Stimulated activated CD4-positive, alpha-beta T cell treated with anti-CD3 and anti-CD28 coated beads, Interleukin-2, amount 100 ng/mL, for 48 hours (primary cell): ENCODE data around the gene GRIK5.
"Not testable (repeated sequence)": the region's sequence is repeated elsewhere in the genome, so short reads cannot be mapped to it uniquely, and the experiment has no call there.

Experiments
- DNase-seq, 2 donors: peaks; one replicate each; pipeline ENCODE4 v3.0.0-alpha.2; 2020

Gene GRIK5, protein sequence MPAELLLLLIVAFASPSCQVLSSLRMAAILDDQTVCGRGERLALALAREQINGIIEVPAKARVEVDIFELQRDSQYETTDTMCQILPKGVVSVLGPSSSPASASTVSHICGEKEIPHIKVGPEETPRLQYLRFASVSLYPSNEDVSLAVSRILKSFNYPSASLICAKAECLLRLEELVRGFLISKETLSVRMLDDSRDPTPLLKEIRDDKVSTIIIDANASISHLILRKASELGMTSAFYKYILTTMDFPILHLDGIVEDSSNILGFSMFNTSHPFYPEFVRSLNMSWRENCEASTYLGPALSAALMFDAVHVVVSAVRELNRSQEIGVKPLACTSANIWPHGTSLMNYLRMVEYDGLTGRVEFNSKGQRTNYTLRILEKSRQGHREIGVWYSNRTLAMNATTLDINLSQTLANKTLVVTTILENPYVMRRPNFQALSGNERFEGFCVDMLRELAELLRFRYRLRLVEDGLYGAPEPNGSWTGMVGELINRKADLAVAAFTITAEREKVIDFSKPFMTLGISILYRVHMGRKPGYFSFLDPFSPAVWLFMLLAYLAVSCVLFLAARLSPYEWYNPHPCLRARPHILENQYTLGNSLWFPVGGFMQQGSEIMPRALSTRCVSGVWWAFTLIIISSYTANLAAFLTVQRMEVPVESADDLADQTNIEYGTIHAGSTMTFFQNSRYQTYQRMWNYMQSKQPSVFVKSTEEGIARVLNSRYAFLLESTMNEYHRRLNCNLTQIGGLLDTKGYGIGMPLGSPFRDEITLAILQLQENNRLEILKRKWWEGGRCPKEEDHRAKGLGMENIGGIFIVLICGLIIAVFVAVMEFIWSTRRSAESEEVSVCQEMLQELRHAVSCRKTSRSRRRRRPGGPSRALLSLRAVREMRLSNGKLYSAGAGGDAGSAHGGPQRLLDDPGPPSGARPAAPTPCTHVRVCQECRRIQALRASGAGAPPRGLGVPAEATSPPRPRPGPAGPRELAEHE

DNA sequence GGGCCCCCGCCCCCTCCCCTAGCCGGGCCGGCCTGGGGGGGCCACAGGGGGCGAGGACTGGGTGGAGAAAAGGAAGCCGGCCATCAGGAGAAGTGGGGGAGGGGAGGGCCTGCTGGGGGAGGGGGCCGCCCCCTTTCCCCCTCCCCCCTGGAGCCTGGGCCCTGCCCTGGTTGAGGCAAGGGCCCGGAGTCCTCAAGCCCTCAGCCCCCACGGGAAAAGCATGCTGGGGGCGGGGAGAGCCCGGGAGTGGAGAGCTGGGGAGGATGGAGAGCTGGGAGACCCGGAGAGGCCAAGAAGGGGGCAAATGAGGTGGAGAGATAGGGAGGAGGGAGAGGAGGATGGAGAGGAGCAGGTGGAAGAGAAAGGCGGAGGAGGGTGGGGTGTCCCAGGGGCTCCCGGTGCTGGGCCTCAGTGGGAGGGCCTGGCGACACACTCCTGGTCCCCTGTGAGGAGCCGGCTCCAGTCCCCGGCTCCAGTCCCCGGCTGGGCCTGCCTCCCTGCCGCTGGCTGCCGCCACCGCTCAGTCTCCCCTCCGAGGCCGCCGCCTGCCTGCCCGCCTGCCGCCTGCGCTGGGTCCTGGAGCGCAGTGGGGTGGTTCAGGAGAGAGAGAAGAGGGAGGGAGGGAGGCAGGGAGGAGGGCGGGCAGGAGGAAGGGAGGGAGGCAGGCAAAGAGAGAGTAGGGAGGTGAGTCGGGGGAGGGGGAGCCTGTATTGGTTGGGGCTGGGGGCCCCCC is at the start of gene GRIK5:
Gene GRIK5 (minus strand): TSS at position 588 of the 733 bp plus-strand sequence. CDS start 4,436 bp downstream, outside the sequence.
- no peak for DNase-seq

DNA sequence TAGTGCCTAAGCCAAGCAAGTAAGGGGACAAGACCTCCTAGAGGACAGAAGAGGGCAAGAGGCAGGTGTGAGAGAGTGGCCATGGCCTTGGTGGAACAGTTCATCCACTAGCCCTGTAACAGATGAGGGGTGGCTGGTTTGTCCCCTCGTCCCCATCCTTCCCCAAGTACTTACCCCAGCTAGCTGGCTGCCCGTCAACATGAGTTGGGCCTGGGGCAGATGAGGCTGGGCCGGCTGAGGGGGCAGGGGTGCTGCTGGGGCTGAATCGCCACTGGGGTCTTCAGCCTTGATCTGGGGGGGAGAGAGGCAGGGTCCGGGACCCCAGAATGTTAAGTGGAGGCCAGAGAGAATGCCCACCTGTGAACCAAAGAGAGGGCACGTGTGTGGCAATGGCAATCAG is 47.1 kb upstream of the GRIK5 start:
- DNase-seq, result no peak

DNA sequence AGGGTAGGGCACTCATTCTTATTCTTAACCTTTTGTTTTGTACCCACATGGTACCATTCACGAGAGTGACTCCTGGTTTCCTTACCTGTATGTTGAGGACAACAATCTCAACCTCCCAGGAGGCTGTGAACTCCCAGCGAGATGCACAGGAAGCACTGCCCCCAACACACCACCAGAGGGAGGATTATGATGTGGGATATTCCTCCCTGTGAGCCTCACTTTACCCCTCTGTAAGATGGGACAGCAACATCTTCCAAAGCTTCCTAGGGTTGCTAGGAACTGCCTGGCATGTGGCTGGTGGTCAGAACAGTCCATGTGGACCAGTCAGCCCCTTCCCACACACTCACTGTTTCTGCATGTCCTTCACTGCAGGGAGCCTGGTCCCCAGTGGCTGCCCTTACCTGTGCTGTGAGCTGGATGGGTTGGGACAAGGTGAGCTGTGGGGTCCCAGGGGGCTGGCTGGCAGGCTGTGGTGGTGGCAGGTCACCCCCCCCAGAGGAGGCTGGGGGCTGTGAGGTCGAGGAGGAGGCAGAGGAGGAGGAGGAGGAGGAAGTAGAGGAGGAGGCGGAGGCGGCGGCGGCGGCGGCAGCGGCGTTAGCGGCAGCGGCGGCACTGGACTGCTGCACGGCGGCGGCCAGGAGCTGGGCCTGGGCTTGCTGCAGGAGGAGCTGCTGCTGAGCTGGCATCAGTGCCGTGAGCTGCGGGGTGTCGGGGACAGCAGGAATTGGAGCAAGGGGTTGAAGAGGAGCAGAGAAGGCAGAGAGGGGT is 46.5 kb upstream of the GRIK5 start:
- no peak for DNase-seq

DNA sequence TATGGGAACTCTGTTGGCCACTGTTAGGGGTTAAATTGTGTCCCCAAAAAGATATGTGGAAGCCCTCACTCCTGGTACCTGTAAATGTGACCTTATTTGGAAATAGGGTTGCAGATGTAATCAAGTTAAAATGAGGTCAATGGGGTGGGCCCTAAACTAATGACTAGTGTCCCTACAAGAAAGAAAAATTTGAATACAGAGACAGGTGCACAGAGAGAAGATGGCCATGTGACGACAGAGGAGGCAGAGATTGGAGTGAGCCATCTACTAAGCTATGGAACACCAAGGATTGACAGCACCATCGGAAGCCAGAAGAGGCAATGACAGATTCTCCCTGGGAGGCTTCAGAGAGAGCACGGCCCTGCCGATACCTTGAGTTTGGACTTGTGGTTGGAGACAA is 45.7 kb upstream of the GRIK5 start:
- no peak for DNase-seq

DNA sequence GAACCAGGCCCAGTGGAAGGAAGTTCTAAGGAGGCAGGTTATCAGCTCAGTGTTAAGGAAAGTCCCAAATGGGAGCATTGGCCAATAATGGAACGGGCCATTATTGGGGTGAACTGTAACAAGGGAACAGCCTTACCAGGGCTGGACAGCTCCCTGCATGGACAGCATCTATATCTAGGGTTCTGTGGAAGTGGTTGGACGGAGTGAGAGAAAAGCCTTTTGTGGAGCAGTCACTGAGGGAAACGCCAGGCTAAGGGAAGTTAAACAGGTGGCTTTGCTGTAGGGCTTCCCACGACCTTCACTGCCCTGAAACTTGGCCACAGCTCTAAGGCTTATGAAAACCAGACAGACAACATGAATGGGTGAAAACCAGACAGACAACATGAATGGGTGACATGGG is 45.2 kb upstream of the GRIK5 start:
- no peak for DNase-seq

DNA sequence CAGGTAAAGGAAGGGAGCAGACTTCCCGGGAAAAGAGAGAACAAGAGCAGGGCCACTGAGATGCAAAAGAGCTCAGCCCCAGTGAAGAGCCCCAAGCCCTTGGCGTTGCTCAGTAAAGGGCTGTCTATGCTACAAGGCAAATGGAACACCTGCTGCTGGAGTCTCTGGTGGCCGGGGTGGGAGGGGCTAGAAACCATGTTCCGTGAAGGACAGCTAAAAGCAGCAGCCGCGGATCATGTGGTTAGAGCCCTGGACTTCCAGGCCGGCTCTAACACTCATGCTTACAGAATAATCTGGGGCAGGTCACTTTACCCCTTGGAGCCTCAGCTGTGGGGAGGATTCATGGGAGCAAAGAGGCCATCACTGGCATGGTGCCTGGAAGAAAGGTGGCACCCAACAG is 44.4 kb upstream of the GRIK5 start:
- no peak for DNase-seq

DNA sequence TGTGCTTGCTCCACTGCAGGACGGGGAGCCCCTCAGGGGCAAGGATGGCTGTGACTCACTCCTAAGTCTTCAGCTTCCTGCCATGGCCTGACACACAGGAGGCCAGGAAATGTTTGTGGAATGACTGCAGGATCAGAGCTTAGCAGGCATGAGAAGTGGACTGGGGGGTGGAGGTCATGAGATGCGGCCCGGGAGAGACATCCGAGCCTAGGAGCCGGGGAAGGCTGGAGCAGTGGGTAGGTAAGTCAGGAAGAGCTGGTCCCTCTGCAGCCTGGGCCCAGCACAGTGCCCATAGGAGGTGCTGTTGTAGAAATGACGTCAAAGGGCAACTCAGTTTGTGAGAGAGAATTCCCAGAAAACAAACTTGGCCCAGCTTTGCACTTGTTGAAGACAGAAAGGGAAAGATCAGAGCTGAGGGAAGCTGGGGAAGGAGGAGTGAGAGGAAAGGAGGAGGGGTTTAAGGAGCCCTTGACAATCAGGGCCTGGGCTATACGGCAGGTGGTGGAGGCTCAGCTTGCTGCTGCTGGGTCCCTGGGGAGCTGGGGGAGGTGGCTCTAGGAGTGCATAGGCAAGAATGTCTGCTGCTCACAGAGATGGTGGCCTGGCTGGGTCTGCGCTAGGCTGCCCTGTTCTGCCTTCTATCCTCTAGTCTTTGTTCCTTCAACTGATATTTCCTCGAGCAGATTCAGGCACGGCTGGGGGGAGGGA is 43.8 kb upstream of the GRIK5 start:
- no peak for DNase-seq

DNA sequence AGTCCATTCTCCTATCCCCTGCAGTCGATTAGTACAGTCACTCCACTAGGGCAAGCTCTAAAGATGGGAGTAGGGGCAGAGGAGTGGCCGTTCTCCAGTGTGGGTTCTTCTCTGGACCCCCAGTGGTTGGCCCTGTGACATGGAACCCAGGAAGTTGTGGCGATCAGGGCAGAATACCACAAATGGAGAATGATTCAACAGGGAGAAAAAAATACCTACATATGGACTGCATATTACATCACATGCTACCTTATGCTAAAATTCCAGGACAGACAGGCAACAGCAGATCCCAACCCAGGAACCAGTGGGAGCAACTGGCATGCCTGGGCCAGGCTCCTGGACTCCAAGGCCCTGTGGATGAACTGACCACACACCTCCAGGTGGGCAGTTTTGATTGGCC is 41.8 kb upstream of the GRIK5 start:
- no peak for DNase-seq

DNA sequence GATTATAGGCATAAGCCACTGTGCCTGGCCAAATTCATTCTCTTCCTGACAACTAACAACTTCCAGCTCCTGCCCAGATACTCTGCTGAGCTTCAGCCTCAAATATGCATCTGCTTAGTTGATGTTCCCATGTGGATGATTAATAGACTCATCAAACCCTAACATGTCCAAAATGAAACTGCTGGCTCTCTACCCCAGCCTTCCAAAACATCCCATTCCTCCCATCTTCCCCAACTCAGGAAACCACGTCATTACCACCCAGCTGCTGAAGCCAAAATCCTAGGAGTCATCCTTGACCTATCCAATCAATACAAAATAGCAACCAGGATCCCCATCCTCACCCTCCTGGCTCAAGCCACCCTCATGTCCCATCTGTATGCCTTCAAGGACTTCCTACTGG is 41.4 kb upstream of the GRIK5 start:
- DNase-seq, result no peak

DNA sequence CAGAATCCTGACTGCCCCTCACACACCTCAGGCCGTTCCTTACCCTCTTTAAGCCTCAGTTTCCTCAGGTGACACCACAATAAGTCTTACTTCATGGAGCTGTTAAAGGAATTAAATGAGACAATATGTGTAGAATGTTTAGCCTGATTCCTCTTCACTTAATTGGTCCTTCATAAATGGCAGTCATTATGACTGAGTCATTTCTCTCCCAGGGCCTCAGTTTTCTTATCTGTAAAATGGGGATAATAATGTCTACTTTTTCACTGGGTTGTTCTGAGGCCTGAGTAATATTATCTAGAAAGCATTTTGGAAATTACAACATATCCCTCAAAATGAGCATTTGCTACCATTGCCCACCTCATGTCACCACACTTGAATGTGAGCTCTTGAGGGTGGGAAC is 40.7 kb upstream of the GRIK5 start:
- DNase-seq, result no peak

DNA sequence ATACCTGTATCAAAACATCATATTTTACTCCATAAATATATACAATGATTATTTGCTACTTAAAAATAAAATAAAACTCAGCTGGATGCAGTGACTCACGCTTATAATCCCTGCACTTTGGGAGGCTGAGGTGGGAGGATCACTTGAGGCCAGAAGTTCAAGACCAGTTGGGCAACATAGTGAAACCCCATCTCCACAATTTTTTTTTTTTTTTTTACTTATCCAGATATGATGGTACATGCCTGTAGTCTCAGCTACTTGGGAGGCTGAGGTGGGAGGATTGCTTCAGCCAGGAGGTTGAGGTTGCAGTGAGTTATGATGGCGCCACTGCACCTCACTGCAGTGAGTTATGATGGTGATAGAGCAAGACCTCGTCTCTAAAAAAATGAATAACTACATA is 39.9 kb upstream of the GRIK5 start:
- no peak for DNase-seq

DNA sequence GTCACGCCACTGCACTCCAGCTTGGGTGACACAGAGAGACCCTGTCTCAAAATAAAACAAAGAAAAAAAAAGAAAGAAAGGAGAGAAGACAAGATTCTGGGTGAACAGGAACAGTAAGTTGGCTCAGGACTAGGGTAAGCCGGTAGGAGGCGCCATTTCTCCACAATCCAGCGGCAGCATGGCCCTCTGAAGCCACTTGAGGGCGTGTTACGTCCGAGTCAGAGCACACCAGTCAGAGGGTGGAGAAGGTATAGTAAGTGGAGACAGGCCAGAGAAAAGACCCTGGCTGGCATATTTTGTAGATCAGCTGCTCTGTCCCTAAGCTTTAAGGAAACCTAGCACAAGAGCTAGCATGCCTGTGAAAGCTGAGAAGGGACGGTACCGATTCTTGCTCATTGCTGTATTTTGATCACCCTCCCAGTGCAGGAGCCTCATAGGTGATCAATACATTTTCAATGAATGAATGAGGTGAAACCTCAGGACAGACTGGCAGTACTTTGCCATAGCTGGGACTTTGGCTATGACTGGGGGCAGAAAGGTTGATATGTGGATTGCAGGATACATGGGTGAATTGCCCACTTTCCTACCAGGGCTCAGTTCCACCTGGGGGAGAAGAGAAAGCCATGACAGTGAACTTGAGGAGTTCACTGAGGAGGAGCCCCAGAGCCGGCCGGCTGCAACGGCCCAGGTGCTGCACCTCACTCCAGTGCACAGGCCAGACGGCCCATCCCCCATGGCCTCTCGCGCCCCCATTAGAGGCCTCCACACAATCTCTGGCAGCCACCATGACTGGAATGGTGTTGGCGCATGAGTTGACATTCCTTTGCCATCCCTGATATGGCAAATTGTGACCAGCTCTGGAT is 38.8 kb upstream of the GRIK5 start:
- DNase-seq, result peak; percentile 90 to 93

DNA sequence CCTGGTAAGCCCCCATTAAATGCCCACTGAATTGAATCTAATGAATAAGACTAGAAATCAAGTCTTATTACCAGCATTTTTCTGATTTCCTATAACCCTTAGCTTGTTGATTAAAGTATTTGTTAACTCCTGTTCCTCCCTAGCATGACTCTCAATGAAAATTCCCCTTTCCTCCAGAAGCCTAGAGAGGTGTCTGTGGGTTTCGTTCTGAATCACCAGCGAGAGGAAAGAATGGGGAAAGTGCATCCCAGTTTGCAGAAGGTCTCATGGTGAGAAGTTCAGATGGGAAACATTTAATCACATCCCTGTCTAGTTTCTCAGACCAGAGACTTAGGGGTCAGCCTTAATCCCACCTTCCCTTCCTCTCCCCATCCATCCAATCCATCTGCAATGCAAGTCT is 35.4 kb upstream of the GRIK5 start:
- no peak for DNase-seq

DNA sequence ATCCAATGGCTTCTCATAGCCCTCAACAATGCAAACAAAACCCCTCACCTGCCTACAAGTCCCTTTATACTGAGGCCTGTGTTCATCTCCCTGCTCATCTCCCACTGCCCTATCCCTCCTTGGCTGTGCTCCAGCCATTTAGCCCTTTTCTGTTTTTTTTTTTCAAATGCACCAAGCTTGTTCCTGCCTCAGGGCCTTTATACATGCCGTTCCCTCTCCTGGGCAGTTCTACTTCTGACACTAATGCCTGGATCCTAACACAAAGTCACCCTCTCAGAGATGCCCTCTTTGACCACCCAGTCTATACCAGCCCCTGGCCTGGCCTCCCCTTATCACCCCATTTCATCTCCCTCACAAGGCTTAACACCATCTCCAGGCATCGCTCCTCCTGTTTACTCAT is 32.9 kb upstream of the GRIK5 start:
- no peak for DNase-seq

DNA sequence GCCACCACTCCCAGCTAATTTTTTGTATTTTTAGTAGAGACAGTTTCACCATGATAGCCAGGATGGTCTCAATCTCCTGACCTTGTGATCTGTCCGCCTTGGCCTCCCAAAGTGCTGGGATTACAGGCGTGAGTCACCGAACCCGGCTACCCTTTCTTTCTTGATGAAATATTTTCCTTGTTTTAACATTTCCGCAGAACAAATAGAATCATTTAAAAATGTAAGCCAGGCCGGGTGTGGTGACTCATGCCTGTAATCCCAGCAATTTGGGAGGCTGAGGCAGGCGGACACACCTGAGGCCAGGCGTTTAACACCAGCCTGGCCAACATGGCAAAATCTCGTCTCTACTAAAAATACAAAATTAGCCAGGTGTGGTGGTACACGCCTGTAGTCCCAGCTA is 30.2 kb upstream of the GRIK5 start:
- DNase-seq, result not testable (repeated sequence)

DNA sequence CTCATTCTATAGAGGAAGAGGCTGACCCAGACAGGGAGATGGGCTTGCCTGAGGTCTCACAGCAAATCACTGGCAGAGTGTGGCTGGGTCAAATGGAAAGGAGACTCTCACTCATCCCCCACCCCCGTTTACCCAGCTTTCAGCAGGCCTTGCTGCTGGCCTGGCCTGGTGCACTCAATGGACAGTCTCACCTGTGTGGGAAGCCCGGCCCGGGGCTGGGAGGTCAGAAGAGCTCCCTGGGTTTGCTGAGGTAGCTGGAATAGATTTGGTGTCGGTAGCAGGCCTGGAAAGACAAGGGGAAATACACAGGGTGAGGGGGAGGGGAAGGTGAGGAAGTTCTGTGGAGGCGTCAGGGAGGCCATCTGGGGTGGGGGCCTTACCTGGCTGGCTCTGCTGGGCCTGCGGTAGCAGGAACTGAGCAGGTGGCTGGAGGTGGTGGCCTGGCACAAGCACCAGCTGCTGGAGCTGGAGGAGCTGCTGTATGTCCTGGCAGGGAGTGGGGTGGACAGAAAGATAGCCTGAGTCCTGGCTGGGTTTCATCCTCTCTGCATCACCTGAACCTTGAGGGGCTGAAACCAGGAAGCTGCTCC is 29.4 kb upstream of the GRIK5 start:
- no peak for DNase-seq

DNA sequence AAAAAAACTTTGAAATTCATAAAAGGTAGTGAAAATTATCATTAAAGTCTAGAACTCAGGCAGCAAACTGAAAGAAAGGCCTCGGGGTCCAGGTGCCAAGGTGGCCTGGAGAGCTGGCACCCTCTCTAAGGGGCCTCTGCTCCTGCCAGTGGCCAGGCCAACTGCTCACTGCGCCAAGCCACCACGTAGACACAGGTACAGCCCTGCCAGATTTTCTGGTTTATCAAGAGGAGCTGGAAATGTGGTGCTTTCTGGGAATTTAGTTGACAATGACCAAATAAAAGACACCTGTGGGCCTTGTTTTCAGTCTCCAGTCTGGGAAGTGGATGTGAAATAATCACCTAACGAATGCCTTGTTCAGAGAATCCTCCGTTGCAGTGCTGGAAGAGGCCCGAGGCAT is 28.8 kb upstream of the GRIK5 start:
- no peak for DNase-seq

DNA sequence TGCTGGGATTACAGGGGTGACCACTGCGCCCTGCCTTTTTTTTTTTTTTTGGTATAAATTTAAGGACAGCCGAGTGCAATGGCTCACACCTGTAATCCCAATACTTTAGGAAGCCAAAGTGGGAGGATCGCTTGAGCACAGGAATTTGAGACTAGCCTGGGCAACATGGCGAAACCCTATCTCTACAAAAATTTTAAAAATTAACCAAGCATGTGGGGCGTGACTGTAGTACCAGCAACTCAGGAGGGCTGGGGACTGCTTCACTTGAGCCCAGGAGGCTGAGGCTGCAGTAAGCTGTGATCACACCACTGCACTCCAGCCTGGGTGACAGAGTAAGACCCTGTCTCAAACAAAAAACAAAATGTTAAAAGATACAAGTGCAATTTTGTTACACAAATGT is 27.5 kb upstream of the GRIK5 start:
- DNase-seq, result no peak

DNA sequence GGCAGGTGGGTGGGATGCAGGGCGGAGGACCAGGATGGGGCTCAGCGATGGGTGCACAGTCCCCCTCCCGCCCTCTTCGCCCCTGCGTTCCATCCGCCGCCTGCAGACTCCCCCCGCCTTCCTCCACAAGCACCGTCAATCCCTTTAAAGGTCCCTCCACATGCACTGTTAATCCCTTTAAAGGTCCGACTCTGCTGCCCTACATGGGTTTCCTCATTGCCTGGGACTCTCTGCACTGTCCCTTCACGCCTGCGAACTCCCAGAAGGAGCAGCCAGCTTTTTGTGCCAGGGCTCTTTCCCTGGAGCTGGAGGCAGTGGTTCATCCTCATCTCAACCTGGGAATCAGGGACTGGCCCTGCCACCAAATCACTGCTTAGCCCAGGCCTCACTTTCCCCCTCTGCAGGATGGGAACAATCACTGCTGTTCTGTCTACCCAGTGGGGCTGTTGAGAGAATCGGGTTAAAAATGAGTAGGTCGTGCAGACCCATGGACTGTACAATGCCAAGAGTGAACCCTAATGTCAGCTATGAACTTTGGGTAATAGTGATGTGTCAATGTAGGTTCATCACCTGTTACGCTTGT is 26.3 kb upstream of the GRIK5 start:
- no peak for DNase-seq

DNA sequence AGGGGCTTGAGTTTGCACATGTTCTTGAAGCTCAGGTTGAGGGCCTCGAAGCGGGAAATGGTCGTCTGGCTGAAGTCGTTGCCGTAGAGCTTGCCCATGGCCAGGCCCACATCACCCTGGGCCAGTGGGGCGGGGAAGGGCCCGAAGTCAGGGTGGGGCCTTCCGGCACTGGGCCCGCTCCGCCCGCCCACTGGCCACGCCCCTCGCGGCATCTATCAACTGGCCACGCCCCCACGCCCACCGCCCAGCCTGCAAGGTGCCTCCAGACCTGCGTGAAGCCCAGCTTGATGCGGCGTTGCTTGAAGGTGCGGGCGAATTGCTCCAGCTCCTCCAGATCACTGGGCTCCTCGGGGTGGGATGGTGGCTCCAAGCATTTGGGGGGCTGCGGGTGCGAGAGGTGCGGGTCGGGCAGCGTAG is 25.8 kb upstream of the GRIK5 start:
- DNase-seq, result no peak
